Type B pancreatic cell (in vitro differentiated cells): ENCODE results near the gene PLEKHG5. TPM values are rescaled to one million over a fixed set of nuclear protein-coding genes. Genes with fewer than 3 reads are reported as not detected.

Experiments
- DNase-seq: peaks from one replicate; pipeline ENCODE4 v3.0.0; 2021; ENCODE audit warnings: mixed read lengths; ENCODE audit not compliant: unreplicated experiment; ENCODE audit errors: extremely low spot score
- H3K27ac Mint-ChIP-seq: 2 replicates; pipeline ENCODE4 v1.8.0; 2021; ENCODE audit warnings: mild to moderate bottlenecking, mixed read lengths
- H3K27me3 Mint-ChIP-seq: 2 replicates; pipeline ENCODE4 v1.8.0; 2021; ENCODE audit warnings: mixed read lengths
- H3K36me3 Mint-ChIP-seq: 2 replicates; pipeline ENCODE4 v1.8.0; 2021; ENCODE audit warnings: mixed read lengths
- H3K4me1 Mint-ChIP-seq: one replicate; pipeline ENCODE4 v1.8.0; 2021; ENCODE audit warnings: mixed read lengths; ENCODE audit not compliant: unreplicated experiment
- H3K4me3 Mint-ChIP-seq: 2 replicates; pipeline ENCODE4 v1.8.0; 2021; ENCODE audit warnings: mild to moderate bottlenecking, mixed read lengths
- H3K9me3 Mint-ChIP-seq: 2 replicates; pipeline ENCODE4 v1.8.0; 2021; ENCODE audit warnings: mixed read lengths
- CTCF ChIP-seq: fragments of 200-600 bp; sonication (generic); conservative IDR thresholded peaks from 2 replicates; pipeline ENCODE4 v1.5.0; 2021; ENCODE audit warnings: antibody characterized with exemption, mild to moderate bottlenecking
- total RNA-seq: library from RNA; stranded (reverse); gene quantifications from 2 replicates; pipeline ENCODE4 v1.2.1, GENCODE V29; 2021; ENCODE audit warnings: low replicate concordance

Gene PLEKHG5
- total RNA-seq, 1 donor from 2014 or later, result 30.6 TPM

GRCh38 chr1:6445062-6445763 is 46.3 kb downstream of the PLEKHG5 start:
- H3K27me3 Mint-ChIP-seq, result peaks cover 27% of the 10 kb centered on the region
- no peak for DNase-seq

GRCh38 chr1:6444377-6444776 is 47.1 kb downstream of the PLEKHG5 start:
- TF ChIP-seq CTCF, result no peak
- no peak overlapping the region for H3K27ac Mint-ChIP-seq
- no peaks in the 10 kb centered on the region for H3K9me3 Mint-ChIP-seq
- peaks cover 10% of the 10 kb centered on the region for H3K4me1 Mint-ChIP-seq
- H3K4me3 Mint-ChIP-seq, result no peak overlapping the region
- H3K36me3 Mint-ChIP-seq, result no peaks in the 10 kb centered on the region
- DNase-seq, result no peak
- H3K27me3 Mint-ChIP-seq, result peaks cover 23% of the 10 kb centered on the region

More at GRCh38 chr1:6445062-6445763, 46.3 kb downstream of the PLEKHG5 start:
- Mint-ChIP-seq H3K27ac (peak overlapping the region; percentile 14), H3K9me3 (no peaks in the 10 kb centered on the region), H3K4me1 (peaks cover 14% of the 10 kb centered on the region), H3K36me3 (no peaks in the 10 kb centered on the region), H3K4me3 (peak overlapping the region; percentile 24)
- TF ChIP-seq CTCF, result peak; percentile 70

GRCh38 chr1:6443339-6444115 is 47.9 kb downstream of the PLEKHG5 start:
- Mint-ChIP-seq H3K27me3 (peaks cover 21% of the 10 kb centered on the region), H3K4me3 (no peak overlapping the region), H3K9me3 (no peaks in the 10 kb centered on the region), H3K27ac (no peak overlapping the region), H3K4me1 (peaks cover 10% of the 10 kb centered on the region), H3K36me3 (no peaks in the 10 kb centered on the region)
- no peak for TF ChIP-seq CTCF
- no peak for DNase-seq

GRCh38 chr1:6441586-6441985 is 49.9 kb downstream of the PLEKHG5 start:
- H3K27ac Mint-ChIP-seq, result no peak overlapping the region
- TF ChIP-seq CTCF, result no peak
- peak overlapping the region; percentile 55 for H3K4me3 Mint-ChIP-seq
- no peaks in the 10 kb centered on the region for H3K9me3 Mint-ChIP-seq
- no peaks in the 10 kb centered on the region for H3K36me3 Mint-ChIP-seq
- H3K4me1 Mint-ChIP-seq, result peaks cover 16% of the 10 kb centered on the region
- no peak for DNase-seq
- peaks cover 26% of the 10 kb centered on the region for H3K27me3 Mint-ChIP-seq

- Mint-ChIP-seq H3K9me3 (no peaks in the 10 kb centered on the region), H3K36me3 (no peaks in the 10 kb centered on the region), H3K27me3 (peaks cover 23% of the 10 kb centered on the region), H3K27ac (no peak overlapping the region), H3K4me3 (peak overlapping the region; percentile 55), H3K4me1 (peaks cover 16% of the 10 kb centered on the region)
- no peak for DNase-seq
- peak; percentile 67 for TF ChIP-seq CTCF
Observed at GRCh38 chr1:6440198-6441126, 51.0 kb downstream of the PLEKHG5 start.
